GM23338 (cell line): ENCODE results near the gene FAM3D. TPM values are rescaled to one million over a fixed set of nuclear protein-coding genes. Genes with fewer than 3 reads are reported as not detected.

Experiments
- ATAC-seq: fragments of 200-7000 bp; cut with Tn5 transposase; 3 replicates; pipeline ENCODE4 v1.9.1; 2020
- DNase-seq: peaks from one replicate; pipeline ENCODE4 v3.0.0-alpha.2; 2015; ENCODE audit warnings: low spot score
- H2AFZ ChIP-seq: fragments of 200-600 bp; sonication (generic); 2 replicates; pipeline ENCODE4 v1.8.0; 2016; ENCODE audit warnings: antibody characterized with exemption, mild to moderate bottlenecking, moderate library complexity
- H3F3A ChIP-seq: fragments of 200-600 bp; sonication (generic); replicated peaks from 2 replicates; pipeline ENCODE4 v1.8.0; 2017; ENCODE audit warnings: antibody characterized with exemption, mixed run types, low read depth
- H3K27ac ChIP-seq: fragments of 200-600 bp; sonication (generic); 2 replicates; pipeline ENCODE4 v1.6.1; 2016; ENCODE audit warnings: low read depth
- H3K27me3 ChIP-seq: fragments of 200-600 bp; sonication (generic); 2 replicates; pipeline ENCODE4 v1.8.0; 2016; ENCODE audit warnings: mild to moderate bottlenecking, mixed run types, moderate library complexity; ENCODE audit not compliant: insufficient read depth
- H3K36me3 ChIP-seq: fragments of 200-600 bp; sonication (generic); 2 replicates; pipeline ENCODE4 v1.8.0; 2016; ENCODE audit warnings: mild to moderate bottlenecking; ENCODE audit not compliant: insufficient read depth
- H3K4me1 ChIP-seq: fragments of 200-600 bp; sonication (generic); 2 replicates; pipeline ENCODE4 v1.8.0; 2016; ENCODE audit warnings: mild to moderate bottlenecking, moderate library complexity; ENCODE audit not compliant: insufficient read depth
- H3K4me2 ChIP-seq: fragments of 200-600 bp; sonication (generic); 2 replicates; pipeline ENCODE4 v1.7.1; 2017; ENCODE audit warnings: mixed run types
- H3K4me3 ChIP-seq: fragments of 200-600 bp; sonication (generic); 2 replicates; pipeline ENCODE4 v1.6.1; 2016; ENCODE audit warnings: mixed run types
- H3K79me2 ChIP-seq: fragments of 200-600 bp; sonication (generic); replicated peaks from 2 replicates; pipeline ENCODE4 v1.8.0; 2017; ENCODE audit warnings: mild to moderate bottlenecking; ENCODE audit not compliant: insufficient read depth
- H3K9me2 ChIP-seq: fragments of 200-600 bp; sonication (generic); 2 replicates; pipeline ENCODE4 v1.8.0; 2017; ENCODE audit not compliant: insufficient read depth
- H4K20me1 ChIP-seq: fragments of 200-600 bp; sonication (generic); replicated peaks from 2 replicates; pipeline ENCODE4 v1.8.0; 2017; ENCODE audit warnings: mild to moderate bottlenecking; ENCODE audit not compliant: insufficient read depth
- H3K27ac Mint-ChIP-seq: 2 replicates; pipeline ENCODE4 v1.8.0; 2020; ENCODE audit warnings: inconsistent platforms, mild to moderate bottlenecking, moderate library complexity, mixed read lengths
- H3K27me3 Mint-ChIP-seq: 3 replicates; pipeline ENCODE4 v1.8.0; 2022; ENCODE audit warnings: low read depth, mild to moderate bottlenecking, moderate library complexity, mixed read lengths, inconsistent platforms; ENCODE audit not compliant: insufficient read depth, poor library complexity
- H3K36me3 Mint-ChIP-seq: 3 replicates; pipeline ENCODE4 v1.8.0; 2021; ENCODE audit warnings: low read depth, mild to moderate bottlenecking, inconsistent platforms, moderate library complexity, mixed read lengths
- H3K4me1 Mint-ChIP-seq: 3 replicates; pipeline ENCODE4 v1.8.0; 2020; ENCODE audit warnings: mild to moderate bottlenecking, inconsistent platforms, mixed read lengths
- H3K4me3 Mint-ChIP-seq: 3 replicates; pipeline ENCODE4 v1.8.0; 2021; ENCODE audit warnings: moderate library complexity, mild to moderate bottlenecking, inconsistent platforms, mixed read lengths
- H3K9me3 Mint-ChIP-seq: 3 replicates; pipeline ENCODE4 v1.8.0; 2020; ENCODE audit warnings: moderate library complexity, mild to moderate bottlenecking, inconsistent platforms, mixed read lengths
- CREB1 ChIP-seq: fragments of 250-450 bp; sonication (Bioruptor Pico); IDR thresholded peaks from 2 replicates; pipeline ENCODE4 v1.5.0; 2020; ENCODE audit warnings: low read depth, mild to moderate bottlenecking, moderate library complexity
- EZH2 ChIP-seq: fragments of 200-600 bp; sonication (generic); IDR thresholded peaks from one replicate; pipeline ENCODE4 v1.8.0; 2017; ENCODE audit warnings: antibody characterized with exemption, mild to moderate bottlenecking, low read depth; ENCODE audit not compliant: unreplicated experiment
- EZH2phosphoT487 ChIP-seq: fragments of 200-600 bp; sonication (generic); IDR thresholded peaks from one replicate; pipeline ENCODE4 v1.8.1; 2018; ENCODE audit warnings: antibody characterized with exemption; ENCODE audit not compliant: unreplicated experiment
- JUNB ChIP-seq: IDR thresholded peaks from one replicate; pipeline ENCODE4 v1.6.1; 2016; ENCODE audit warnings: antibody characterized with exemption; ENCODE audit not compliant: unreplicated experiment
- NANOG ChIP-seq: IDR thresholded peaks from 2 replicates; pipeline ENCODE4 v1.6.1; 2016; ENCODE audit warnings: antibody characterized with exemption, borderline replicate concordance
- POLR2AphosphoS5 ChIP-seq: IDR thresholded peaks from 2 replicates; pipeline ENCODE4 v1.6.1; 2016; ENCODE audit warnings: antibody characterized with exemption, low read depth
- STAT1 ChIP-seq: IDR thresholded peaks from one replicate; pipeline ENCODE4 v1.6.1; 2016; ENCODE audit warnings: antibody characterized with exemption; ENCODE audit not compliant: unreplicated experiment
- ZNF114 ChIP-seq: fragments of 250-450 bp; sonication (Bioruptor Pico); IDR thresholded peaks from 2 replicates; pipeline ENCODE4 v1.5.0; 2020; ENCODE audit warnings: mild to moderate bottlenecking, moderate library complexity
- polyA plus RNA-seq: library from polyadenylated mRNA; unstranded; fragments of >200 nt; fragmentation: Nextera tagmentation; extraction: Ambion mirVana; gene quantifications from 2 replicates; pipeline ENCODE4 v1.2.1, GENCODE V29; 2016
- total RNA-seq: library from RNA; depleted of rRNA; stranded (reverse); fragments of >200 nt; shearing (Covaris generic); gene quantifications from 2 replicates; pipeline ENCODE4 v1.2.3, GENCODE V29; 2014
- TF ChIP-seq, protein P1 (sequence below): fragments of 250-450 bp; sonication (Bioruptor Pico); IDR thresholded peaks from 2 replicates; pipeline ENCODE4 v1.5.0; 2020; ENCODE audit warnings: mild to moderate bottlenecking, moderate library complexity
- TF ChIP-seq, protein P2 (sequence below): IDR thresholded peaks from 2 replicates; pipeline ENCODE4 v1.6.1; 2016; ENCODE audit warnings: antibody characterized with exemption

Gene FAM3D
- total and polyA plus RNA-seq, 2 experiments from 2014 or later: 0.26 TPM; not detected in 1

DNA sequence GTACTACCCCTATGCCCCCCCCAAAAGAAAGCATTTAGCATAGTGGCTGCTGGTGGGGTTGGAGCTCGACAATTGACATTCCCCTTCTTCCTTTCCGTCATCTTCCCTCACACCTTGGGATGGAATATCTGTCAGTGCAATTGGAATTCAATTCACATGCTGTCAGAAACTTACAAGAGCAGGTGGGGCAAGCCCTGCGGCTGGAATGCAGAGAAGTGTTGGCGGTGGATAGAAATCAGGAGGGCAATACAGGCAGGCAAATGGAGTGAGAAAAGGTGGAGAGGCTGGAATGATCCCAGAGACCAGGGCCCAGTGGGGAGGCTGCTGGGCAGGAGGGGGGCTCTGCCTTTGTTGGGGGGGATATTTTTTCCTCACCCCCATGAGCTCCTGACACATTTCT lies 44.1 kb downstream of the FAM3D start:
- no peak overlapping the region for H3K27ac ChIP-seq
- Mint-ChIP-seq H3K4me1 (peaks cover 3% of the 10 kb centered on the region; the same call in 2 of the 3 replicates), H3K4me3 (no peak overlapping the region), H3K27me3 (peaks cover 5% of the 10 kb centered on the region), H3K9me3 (no peaks in the 10 kb centered on the region; the same call in 2 of the 3 replicates), H3K36me3 (no peaks in the 10 kb centered on the region), H3K27ac (no peak overlapping the region)
- H3K4me3 ChIP-seq: no peak overlapping the region
- no peak overlapping the region for H2AFZ ChIP-seq
- H3K4me2 ChIP-seq: no peak overlapping the region
- H3K79me2 ChIP-seq: no peaks in the 10 kb centered on the region
- H3K36me3 ChIP-seq: no peaks in the 10 kb centered on the region
- no peaks in the 10 kb centered on the region for H3F3A ChIP-seq
- H3K9me2 ChIP-seq: no peaks in the 10 kb centered on the region
- no peaks in the 10 kb centered on the region for H3K27me3 ChIP-seq
- TF ChIP-seq EZH2phosphoT487 (no peak), NANOG (no peak), STAT1 (no peak), CREB1 (CRISPR knock-in tag) (no peak), EZH2 (no peak), JUNB (no peak), POLR2AphosphoS5 (no peak), ZNF114 (CRISPR knock-in tag) (no peak)
- TF ChIP-seq, protein P1, sequence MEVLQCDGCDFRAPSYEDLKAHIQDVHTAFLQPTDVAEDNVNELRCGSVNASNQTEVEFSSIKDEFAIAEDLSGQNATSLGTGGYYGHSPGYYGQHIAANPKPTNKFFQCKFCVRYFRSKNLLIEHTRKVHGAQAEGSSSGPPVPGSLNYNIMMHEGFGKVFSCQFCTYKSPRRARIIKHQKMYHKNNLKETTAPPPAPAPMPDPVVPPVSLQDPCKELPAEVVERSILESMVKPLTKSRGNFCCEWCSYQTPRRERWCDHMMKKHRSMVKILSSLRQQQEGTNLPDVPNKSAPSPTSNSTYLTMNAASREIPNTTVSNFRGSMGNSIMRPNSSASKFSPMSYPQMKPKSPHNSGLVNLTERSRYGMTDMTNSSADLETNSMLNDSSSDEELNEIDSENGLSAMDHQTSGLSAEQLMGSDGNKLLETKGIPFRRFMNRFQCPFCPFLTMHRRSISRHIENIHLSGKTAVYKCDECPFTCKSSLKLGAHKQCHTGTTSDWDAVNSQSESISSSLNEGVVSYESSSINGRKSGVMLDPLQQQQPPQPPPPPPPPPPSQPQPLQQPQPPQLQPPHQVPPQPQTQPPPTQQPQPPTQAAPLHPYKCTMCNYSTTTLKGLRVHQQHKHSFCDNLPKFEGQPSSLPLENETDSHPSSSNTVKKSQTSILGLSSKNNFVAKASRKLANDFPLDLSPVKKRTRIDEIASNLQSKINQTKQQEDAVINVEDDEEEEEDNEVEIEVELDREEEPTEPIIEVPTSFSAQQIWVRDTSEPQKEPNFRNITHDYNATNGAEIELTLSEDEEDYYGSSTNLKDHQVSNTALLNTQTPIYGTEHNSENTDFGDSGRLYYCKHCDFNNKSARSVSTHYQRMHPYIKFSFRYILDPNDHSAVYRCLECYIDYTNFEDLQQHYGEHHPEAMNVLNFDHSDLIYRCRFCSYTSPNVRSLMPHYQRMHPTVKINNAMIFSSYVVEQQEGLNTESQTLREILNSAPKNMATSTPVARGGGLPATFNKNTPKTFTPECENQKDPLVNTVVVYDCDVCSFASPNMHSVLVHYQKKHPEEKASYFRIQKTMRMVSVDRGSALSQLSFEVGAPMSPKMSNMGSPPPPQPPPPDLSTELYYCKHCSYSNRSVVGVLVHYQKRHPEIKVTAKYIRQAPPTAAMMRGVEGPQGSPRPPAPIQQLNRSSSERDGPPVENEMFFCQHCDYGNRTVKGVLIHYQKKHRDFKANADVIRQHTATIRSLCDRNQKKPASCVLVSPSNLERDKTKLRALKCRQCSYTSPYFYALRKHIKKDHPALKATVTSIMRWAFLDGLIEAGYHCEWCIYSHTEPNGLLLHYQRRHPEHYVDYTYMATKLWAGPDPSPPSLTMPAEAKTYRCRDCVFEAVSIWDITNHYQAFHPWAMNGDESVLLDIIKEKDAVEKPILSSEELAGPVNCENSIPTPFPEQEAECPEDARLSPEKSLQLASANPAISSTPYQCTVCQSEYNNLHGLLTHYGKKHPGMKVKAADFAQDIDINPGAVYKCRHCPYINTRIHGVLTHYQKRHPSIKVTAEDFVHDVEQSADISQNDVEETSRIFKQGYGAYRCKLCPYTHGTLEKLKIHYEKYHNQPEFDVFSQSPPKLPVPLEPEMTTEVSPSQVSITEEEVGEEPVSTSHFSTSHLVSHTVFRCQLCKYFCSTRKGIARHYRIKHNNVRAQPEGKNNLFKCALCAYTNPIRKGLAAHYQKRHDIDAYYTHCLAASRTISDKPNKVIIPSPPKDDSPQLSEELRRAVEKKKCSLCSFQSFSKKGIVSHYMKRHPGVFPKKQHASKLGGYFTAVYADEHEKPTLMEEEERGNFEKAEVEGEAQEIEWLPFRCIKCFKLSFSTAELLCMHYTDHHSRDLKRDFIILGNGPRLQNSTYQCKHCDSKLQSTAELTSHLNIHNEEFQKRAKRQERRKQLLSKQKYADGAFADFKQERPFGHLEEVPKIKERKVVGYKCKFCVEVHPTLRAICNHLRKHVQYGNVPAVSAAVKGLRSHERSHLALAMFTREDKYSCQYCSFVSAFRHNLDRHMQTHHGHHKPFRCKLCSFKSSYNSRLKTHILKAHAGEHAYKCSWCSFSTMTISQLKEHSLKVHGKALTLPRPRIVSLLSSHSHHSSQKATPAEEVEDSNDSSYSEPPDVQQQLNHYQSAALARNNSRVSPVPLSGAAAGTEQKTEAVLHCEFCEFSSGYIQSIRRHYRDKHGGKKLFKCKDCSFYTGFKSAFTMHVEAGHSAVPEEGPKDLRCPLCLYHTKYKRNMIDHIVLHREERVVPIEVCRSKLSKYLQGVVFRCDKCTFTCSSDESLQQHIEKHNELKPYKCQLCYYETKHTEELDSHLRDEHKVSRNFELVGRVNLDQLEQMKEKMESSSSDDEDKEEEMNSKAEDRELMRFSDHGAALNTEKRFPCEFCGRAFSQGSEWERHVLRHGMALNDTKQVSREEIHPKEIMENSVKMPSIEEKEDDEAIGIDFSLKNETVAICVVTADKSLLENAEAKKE: no peak
- TF ChIP-seq, protein P2, sequence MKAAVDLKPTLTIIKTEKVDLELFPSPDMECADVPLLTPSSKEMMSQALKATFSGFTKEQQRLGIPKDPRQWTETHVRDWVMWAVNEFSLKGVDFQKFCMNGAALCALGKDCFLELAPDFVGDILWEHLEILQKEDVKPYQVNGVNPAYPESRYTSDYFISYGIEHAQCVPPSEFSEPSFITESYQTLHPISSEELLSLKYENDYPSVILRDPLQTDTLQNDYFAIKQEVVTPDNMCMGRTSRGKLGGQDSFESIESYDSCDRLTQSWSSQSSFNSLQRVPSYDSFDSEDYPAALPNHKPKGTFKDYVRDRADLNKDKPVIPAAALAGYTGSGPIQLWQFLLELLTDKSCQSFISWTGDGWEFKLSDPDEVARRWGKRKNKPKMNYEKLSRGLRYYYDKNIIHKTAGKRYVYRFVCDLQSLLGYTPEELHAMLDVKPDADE: no peak
- no peak for ATAC-seq
- DNase-seq: no peak
- no peaks in the 10 kb centered on the region for H4K20me1 ChIP-seq
- H3K4me1 ChIP-seq: no peaks in the 10 kb centered on the region
